Esophagus mucosa (tissue), 1 donor: ENCODE data around the gene RPGRIP1L. TPM values are rescaled to one million over a fixed set of nuclear protein-coding genes. Genes with fewer than 3 reads are reported as not detected.
"Not testable (repeated sequence)": the region's sequence is repeated elsewhere in the genome, so short reads cannot be mapped to it uniquely, and the experiment has no call there.

Source experiments
- ATAC-seq: fragments of 200-7000 bp; cut with Tn5 transposase; one replicate; pipeline ENCODE4 v1.9.1; 2020
- total RNA-seq: library from RNA; stranded (reverse); gene quantifications from one replicate; pipeline ENCODE4 v1.2.4, GENCODE V29; 2023
- donor health status: DM: yes; HTN: yes; CAD: no.

RPGRIP1L gene
- total RNA-seq, 1 donor from 2014 or later = 2.9 TPM

DNA sequence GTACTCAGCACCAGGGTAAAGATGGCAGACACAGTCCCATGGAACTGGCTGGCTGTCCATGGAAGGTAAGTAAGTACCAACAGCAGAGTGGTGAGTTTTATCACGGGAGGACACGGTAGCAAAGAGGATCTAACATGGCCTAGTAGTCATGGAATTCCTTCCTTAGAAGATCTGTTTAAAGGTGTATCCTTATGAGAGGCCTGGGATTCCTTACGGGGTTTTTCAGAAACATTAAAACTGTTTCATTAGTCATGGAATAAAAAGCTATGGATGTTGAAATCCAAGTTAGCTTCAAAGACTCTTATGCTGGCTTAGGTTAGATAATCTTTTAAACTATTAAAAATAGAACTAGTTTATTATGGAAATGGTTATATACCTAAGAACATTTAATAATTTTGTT lies 7.7 kb upstream of the RPGRIP1L start:
- no peak for ATAC-seq

DNA sequence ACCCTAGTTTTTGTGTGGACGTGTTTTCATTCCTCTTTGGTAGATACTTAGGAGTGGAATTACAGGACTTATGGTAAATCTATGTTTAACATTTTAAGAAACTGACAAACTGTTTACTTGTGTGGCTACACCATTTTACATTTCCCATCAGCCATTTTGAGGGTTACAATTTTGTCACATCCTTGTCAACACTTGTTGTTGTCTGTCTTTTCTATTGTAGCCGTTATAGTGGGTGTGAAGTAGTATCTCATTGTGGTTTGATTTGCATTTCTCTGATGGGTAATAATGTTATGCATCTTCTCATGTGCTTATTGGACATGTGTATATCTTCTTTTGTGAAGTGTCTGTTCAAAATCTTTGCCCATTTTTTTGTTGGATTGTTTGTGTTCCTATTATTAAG lies 4.8 kb upstream of the RPGRIP1L start:
- no peak for ATAC-seq

DNA sequence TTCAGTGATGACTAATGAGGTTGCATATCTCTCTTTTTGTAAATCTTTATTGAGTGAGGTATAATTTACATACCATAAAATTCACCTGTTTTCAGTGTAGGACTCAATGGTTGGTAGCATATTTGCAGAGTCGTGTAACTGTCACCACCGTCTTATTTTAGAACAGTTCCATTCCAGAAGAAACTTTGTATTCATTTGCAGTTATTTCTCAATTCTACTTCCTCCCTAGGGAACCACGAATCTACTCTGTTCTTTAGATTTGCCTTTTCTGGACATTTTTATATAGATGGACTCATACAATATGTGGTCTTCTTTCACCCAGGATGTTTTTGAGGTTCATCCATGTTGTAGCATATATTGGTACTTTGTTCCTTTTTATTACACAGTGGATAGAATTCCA lies 4.0 kb upstream of the RPGRIP1L start:
- no peak for ATAC-seq

DNA sequence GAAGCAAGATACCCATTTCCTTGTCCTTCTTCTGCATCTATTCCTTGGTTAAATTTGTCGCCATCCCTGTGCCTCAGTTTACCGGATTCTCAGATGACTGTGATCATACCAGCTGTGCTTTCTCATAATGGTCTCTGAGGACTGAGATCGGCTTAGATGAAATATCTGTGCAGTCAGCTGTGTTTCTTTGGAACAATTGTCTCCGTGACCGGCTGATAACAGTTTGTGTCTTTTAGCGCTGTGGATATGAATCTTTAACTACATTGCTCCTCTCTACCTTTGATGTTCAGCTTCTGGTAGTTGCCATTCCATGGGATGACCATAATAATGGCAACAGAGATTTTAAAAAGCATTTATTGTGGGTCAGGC lies 770 bp upstream of the RPGRIP1L start:
- ATAC-seq = no peak

DNA sequence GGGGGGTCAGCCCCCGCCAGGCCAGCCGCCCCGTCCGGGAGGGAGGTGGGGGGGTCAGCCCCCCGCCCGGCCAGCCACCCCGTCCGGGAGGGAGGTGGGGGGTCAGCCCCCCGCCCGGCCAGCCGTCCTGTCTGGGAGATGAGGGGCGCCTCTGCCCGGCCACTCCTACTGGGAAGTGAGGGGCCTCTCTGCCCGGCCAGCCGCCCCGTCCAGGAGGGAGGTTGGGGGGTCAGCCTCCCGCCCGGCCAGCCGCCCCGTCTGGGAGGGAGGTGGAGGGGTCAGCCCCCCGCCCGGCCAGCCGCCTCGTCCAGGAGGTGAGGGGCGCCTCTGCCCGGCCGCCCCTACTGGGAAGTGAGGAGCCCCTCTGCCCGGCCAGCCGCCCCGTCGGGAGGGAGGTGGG lies 5.4 kb downstream of the RPGRIP1L start:
- not testable (repeated sequence) for ATAC-seq

DNA sequence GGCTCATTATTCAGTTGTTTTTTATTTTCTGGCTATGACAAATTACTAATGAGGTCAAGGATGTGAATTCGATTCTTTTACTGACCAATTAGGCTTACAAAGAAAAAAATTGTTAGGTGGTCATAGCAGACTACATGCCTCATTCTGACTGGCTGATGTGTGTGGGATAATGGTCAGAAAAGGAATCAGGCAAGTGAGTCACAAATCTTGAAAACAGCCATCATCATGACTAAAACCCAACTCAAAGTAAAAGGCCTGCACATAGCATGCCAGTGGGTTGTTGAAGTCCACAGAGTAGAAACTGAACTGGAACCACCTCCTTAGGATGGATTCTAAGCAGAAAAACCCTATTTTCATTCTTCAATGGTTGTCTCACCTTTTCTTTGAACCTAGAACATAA lies 8.6 kb downstream of the RPGRIP1L start:
- ATAC-seq = no peak

DNA sequence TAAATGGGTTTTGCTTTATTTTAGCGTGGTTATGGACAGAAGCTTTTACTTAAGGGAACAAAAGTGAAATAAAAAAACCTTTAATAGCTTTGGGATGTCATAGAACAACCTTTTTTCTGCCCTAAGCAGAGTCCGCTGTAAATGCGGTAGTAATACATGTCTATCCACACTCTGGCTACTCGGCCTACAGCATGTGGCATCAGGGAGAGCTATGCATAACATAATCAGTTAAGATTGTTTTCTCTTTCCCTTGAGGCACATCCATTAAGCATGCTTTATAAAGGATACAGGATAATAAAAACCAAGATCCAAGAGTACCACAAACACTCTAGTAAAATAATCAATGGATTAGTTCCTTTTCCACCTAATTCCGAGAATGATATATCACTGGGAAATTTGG lies 10.3 kb downstream of the RPGRIP1L start:
- no peak for ATAC-seq

DNA sequence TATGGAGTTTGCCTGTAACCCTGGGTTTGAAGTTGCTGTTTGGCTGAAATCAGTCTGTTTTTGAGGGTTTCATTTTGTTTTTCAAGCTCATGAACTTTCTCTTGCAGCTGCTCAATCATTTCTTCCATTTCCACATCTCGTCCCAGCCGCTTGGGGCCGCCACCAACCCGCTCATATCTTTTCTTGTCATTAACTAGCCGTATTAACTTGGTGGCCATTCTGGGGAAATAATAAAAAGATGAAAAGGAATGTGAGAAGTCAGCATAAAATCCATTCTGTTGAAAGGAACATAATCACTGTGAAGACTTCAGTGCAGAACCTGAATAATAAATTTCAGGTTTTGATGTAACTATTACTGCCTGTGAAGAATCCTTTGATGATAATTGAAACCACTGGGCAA lies 11.5 kb downstream of the RPGRIP1L start:
- no peak for ATAC-seq

DNA sequence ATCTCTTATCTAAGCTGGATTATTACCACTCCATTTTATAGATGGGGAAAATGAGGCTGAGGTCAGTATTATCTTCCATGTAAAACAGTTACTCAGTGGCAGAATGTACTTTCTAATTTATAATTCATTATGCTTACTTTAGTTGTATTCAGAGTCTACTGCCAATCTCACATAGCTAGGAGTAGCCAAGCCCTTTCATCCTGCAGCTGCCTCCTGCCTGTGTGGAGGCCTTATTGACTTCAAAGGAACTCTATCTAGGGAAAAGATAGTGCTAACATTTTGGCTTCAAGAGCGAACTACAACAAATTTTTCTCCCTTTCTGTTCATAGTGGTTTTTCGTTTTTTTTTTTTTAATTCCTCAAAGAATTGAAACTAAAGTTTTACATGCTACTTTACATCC lies 12.9 kb downstream of the RPGRIP1L start:
- ATAC-seq = no peak

DNA sequence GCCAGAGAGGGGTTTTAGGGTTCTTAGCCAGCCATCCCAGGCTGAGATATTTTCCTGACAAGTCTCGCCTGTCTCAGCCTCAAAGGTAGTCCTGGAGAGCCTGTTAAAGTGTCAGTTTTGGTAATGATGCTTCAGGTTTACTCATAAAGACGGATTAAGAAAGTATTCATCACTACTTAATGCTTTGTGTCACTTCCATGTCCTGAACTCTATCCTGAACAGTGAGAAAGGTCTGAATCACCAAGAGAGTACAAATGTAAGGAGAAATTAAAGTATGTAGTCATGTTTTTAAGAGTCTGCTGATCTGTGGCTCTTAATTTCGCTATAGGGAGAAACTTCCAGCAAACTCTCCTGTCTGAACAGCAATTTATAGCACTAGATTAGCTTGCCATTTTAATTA lies 14.0 kb downstream of the RPGRIP1L start:
- peak; percentile 89 for ATAC-seq

DNA sequence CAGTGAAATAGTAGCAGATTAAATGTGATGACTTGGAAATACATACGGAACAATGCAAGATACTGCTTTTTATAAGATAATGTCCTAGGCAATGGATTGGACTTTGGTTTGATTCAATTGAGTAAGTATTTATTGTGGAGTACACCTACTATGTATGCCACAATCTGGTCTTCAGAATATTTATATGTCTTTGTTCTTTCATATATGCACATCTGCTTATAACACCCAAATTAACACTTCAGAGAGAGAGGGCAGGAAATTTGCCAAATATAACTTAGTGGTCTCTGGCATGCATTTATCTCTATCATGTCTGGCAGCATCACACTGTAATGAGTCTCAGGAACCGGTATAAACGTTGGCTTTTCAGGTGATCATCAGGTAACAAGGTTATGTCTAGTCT lies 16.9 kb downstream of the RPGRIP1L start:
- no peak for ATAC-seq

DNA sequence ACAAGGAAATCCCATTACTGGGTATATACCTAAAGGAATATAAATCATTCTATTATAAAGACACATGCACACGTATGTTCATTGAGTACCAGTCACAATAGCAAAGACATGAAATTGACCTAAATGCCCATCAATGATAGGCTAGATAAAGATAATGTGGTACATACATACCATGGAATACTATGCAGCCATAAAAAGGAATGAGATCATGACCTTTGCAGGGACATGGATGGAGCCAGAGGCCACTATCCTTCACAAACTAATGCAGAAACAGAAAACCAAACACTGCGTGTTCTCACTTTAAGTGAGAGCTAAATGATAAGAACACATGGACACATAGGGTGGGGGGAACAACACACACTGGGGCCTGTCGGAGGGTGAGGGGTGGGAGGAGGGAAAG lies 18.3 kb downstream of the RPGRIP1L start:
- not testable (repeated sequence) for ATAC-seq

DNA sequence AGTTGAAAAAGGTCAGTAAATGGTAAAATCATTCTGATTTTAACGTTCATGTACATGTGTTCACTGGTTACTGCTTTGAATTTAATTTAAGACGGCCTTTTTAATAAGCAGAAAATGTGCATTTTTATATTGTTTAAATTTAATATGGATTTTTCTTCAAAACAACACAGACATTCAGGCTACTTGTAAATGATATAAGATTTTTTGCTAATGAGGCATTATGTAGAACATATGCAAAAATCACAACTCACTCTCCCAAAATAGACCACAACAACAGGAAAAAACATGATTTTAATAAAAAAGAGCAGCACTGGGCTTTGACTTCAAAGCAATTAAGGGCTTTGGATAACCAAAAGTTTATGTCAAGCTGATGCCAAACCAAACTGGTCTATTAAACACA lies 22.3 kb downstream of the RPGRIP1L start:
- ATAC-seq = no peak

DNA sequence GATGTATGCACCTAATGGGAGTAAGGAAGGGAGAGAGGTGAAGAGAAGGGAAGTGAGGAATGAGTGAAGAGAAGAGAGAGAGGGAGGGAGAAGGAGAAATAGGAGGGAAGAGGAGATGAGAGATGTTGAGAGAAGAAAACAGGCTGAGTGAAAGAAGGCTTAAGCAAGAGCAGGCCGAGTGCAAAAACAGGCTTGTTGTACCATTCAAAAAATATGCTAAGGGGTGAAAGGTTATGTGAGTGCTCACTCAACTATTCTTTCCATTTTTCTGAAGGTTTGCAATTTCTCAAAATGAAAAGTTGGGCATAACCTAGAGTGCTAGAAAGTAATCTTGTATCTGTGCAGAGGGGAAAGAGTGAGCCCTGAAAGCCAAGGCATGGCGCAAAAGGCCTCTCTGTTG lies 22.9 kb downstream of the RPGRIP1L start:
- ATAC-seq = no peak

DNA sequence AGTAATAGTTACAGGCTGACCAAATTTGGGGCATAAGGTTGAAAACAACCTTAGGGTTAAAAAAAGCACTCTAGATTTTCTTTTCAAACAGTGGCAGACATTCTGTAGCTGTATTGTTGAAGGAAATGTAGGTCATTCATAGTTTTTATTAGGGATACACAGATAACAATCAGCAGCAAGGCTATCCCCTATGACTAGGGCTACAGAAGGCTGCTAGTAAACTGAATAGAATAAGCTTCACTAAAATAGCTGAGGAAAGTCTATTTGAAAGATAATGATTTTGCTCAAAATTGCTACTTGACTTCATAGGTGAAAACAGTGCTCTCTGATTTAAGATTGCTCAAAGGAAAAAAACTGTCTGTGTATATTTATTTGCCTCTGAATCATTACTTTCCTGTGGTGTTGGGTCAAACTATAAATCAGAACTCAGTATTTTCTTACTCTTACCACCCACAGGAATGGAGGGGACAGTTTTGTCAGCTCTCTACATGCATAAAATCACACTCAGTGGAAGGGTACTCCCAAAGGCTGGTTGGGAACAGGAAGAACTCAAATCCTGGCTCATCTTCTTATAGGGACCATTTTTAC lies 24.8 kb downstream of the RPGRIP1L start:
- no peak for ATAC-seq

DNA sequence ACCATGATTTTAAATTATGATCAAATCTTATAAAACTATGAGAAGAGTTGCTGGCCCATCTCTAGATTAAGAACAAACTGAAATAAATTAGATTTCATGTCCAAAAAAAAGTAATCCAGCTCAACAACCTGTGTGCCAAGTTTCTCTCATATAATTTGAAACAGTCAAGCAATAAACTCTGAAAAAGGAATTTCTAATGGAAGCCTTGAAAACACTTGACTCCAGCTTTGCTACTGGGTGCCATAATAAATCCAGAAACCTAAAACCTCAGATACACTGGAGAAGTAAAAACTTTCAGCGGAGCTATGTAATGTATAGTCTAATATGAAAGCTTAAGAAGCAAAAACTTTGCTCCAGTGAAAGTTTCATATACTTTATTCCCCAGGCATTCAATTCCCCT lies 25.5 kb downstream of the RPGRIP1L start:
- ATAC-seq = no peak

DNA sequence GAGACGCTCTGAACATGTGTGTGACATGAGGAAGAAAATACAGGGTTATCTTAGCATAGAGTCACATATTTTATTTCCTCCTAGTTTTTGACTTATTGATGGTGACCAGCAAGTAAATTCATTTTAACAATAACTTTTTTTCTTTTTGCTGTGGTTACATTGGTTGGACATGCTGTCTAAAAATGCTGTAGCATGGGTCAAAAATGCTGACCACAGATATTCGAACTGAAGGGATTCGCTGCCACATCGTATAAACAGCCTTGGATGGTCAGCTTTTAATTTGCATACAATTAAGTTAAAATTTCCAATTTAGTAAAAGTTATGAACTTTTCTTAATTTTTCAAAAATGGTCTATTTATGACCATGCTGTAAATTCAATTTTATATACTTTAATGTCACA lies 30.5 kb downstream of the RPGRIP1L start:
- no peak for ATAC-seq

DNA sequence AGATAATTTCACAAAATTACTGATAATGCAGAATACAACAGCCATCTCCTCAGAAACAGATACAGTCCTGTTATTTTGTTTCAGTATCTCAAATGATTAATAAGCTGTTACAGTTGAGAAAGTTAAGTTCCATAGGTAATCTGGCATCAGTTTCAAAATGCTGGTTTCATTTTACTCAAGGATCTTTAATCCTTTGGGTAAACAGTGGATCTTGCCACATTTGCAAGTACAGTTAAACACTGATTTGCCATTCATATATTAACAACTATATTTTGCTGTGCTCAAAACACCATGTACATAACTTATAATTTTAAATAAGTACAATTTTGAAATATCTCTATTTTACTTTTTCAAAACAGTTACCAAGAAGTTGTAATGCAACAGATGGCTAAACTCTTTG lies 31.2 kb downstream of the RPGRIP1L start:
- ATAC-seq = no peak

DNA sequence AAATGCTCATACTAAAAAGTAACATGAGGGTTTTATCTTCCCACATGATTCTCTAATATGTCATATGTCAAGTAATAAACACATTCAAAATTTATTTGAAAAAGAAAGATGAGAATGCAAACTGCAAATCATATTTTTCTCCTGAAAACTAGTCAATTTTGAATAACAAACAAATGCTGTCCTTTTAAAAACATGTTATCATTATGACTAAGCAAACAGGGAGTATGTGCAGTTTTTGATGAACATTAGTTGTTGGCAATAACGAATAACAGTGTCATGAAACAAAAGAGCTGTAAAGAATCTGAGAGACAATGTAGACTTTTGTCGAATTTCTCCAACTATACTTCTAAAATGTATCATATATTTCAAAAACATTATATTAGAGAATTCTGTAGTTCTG lies 34.8 kb downstream of the RPGRIP1L start:
- ATAC-seq = no peak

DNA sequence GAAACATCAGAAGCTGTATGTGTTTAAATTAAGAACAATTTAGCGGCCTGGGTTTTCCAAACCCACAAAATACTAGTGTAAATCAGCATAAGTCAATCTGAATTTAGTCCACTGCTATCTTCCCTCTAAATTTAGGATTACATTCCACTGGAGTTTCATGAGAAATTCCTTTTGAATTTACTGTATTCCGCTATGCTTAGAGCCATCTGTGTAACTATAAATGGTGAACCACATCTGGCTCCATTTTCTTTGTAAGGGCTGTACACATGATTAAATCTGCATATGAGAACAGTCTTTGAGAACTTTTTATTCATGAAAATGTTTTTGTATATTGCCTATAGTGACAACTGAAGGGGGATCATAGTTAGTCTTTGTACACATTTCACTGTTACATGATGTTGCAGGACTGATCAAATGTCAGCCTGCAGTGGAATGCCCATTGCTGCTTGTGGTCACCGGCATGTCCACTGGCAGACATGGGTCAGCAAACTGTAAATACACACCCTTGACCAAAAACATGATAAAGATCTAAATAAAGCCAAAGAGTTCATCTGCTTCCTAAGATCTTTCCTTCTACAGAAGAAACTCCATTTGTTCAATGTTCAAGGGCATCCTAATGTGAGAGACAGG lies 36.8 kb downstream of the RPGRIP1L start:
- no peak for ATAC-seq

DNA sequence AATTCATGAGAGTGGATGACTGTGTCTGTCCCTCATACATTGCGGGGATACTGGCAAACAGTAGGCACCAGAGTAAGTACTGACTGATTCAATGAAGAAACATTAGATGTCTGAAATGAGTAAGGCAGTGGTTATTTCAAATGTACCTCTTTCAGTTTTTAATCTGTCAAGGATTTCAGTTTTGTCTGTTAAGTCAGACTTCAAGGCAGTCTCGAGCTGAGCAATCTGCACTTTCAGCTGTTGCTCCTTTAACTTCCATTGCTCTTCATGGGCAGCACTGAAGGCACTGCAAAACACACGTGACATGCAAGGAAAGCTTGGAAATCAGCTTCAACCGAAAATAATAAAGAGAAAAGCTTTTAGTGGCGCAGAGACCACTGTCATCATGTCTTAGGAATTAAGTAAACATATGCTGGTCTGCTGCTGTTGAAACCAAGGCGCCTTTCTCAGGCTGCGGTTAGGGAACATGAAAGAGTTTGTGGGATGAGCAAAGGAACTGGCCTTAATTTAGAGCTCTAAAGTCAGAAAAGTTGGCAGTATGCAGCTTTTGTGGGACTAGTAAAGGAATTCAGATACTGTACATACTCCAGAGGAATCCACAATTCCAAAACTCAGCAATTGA lies 38.8 kb downstream of the RPGRIP1L start:
- ATAC-seq = no peak

DNA sequence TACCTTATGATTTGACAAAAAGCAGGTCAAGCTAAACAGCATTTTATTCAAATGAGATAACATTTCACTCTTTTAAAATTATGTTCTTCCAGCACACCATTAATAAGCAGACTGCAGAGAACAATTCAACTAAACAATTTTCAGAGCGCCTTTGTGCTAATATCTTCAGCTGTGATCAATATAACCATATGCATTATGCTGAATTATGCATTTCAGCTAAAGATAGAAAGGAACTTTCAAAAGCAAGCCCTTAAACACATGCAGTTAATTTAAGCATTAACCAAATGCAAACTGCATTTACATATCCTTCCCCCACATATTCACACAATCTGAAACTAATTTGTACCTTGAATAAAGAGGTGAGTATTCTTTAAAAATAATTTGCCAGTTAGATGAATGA lies 41.6 kb downstream of the RPGRIP1L start:
- no peak for ATAC-seq

DNA sequence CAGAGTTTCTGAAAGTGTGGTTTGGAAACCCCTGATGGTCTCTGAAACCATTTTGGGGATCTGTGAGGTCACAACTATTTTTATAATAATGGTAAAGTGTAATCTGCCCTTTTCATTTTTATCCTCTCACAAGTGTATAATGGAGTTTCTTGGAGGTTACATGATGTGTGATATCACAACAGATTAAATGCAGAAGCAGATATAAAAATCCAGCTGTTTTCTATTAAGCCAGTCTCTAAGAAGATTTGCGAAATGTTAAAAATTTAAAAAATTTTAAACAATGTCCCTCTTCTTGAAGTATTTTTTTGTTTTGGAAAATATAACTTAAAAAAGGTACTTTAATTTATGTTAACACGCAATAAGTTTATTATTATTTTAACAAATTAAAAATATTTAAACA lies 48.7 kb downstream of the RPGRIP1L start:
- no peak for ATAC-seq

DNA sequence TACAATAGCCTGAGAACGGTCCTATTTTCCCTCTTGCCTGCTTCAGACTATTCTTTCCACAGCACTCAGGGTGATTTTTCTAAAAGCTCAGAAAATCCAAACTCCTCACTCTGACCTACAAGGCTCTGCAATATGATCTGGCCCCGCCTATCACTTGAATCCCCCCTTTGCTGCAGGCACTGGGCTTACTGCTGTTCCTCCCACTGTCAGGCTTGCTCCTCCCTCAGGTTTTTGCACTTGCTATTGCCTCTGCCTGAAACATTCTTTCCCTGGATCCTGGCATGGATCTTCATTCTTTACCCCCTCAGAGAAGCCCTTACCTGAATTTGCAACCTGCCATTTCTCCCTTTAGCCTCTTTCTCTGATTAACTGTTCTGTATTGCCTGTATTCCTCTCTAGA lies 52.3 kb downstream of the RPGRIP1L start:
- no peak for ATAC-seq

DNA sequence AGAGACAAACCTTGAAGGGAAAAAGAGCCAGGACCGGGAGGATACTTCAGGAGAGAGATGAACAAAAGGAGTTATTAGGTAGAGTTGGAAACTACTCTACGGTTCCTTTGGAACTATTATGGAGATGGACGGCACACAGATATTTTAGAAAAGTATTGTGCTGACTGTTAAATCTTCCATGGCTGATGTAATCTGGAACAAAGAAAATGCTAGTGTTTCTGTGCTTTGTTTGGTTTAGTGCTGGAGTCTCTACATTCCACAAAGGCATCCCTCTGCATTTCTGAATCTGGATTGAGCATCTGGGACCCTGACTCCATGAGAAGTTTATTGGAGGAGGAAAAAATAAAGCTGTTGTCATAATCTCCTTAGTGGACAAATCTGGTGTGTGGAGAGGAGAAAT lies 57.2 kb downstream of the RPGRIP1L start:
- no peak for ATAC-seq
